22Rv1 (cell line): ENCODE data around the gene AP3S1.

ENCODE experiments used
- CTCF ChIP-seq: fragments of 450-650 bp; IDR thresholded peaks from 2 replicates; pipeline ENCODE4 v1.5.1; 2017; ENCODE audit warnings: mild to moderate bottlenecking
- ZFX ChIP-seq: fragments of 450-650 bp; IDR thresholded peaks from 2 replicates; pipeline ENCODE4 v1.6.1; 2017; ENCODE audit warnings: antibody characterized with exemption, borderline replicate concordance

DNA sequence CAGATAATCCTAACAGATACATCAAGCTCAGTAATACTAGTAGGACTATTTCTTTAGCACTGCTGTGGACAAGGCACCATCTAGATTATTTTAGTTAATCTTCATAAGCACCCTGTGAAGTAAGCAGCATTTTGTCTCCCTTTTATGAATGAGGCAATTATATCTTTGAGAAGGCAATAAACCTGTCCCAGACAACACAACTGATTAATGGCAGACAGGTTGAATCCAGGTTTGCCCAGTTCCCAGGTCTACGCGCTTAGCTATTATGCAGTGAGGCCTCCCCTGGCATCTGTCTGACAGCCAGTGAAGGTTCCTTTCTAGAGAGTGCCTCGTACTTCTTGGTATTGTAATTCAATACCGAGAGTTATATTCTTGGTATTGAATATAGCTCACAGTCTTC lies 110.9 kb downstream of the AP3S1 start:
- TF ChIP-seq CTCF (no peak), ZFX (no peak)
